HG02571 (cell line): ENCODE data around the gene UBE2E3.

Source experiments
- ATAC-seq: cut with Tn5 transposase; IDR thresholded peaks from one replicate; pipeline ENCODE4 v1.9.1; 2021; ENCODE audit warnings: mild to moderate bottlenecking, moderate library complexity; ENCODE audit not compliant: unreplicated experiment

The UBE2E3 gene

GRCh38 chr2:180978903-180979748 is 1.3 kb upstream of the UBE2E3 start:
- no peak for ATAC-seq

- no peak for ATAC-seq
Observed at GRCh38 chr2:180979749-180980105, 678 bp upstream of the UBE2E3 start.

- peak; percentile 13 for ATAC-seq
Observed at GRCh38 chr2:180980943-180981911, 822 bp downstream of the UBE2E3 start.

GRCh38 chr2:180983468-180984242 is 3.2 kb downstream of the UBE2E3 start:
- no peak for ATAC-seq

GRCh38 chr2:180985771-180986395 is 5.5 kb downstream of the UBE2E3 start:
- no peak for ATAC-seq

- ATAC-seq, result no peak
Observed at GRCh38 chr2:180987146-180987545, 6.7 kb downstream of the UBE2E3 start.

- ATAC-seq, result no peak
Observed at GRCh38 chr2:180990337-180990736, 9.9 kb downstream of the UBE2E3 start.

GRCh38 chr2:180990794-180991193 is 10.4 kb downstream of the UBE2E3 start:
- ATAC-seq, result no peak

GRCh38 chr2:180991361-180991760 is 11.0 kb downstream of the UBE2E3 start:
- ATAC-seq, result no peak

- peak; percentile 89 for ATAC-seq
Observed at GRCh38 chr2:180991820-180992219, 11.4 kb downstream of the UBE2E3 start.

GRCh38 chr2:180992994-180993393 is 12.6 kb downstream of the UBE2E3 start:
- no peak for ATAC-seq

GRCh38 chr2:180999274-180999964 is 19.0 kb downstream of the UBE2E3 start:
- no peak for ATAC-seq

- ATAC-seq, result no peak
Observed at GRCh38 chr2:181004647-181005325, 24.4 kb downstream of the UBE2E3 start.

GRCh38 chr2:181005326-181005655 is 24.9 kb downstream of the UBE2E3 start:
- ATAC-seq, result no peak

- no peak for ATAC-seq
Observed at GRCh38 chr2:181005809-181006208, 25.4 kb downstream of the UBE2E3 start.

GRCh38 chr2:181007086-181007837 is 26.9 kb downstream of the UBE2E3 start:
- no peak for ATAC-seq

- ATAC-seq, result no peak
Observed at GRCh38 chr2:181008407-181008806, 28.0 kb downstream of the UBE2E3 start.

- ATAC-seq, result no peak
Observed at GRCh38 chr2:181021199-181021789, 40.9 kb downstream of the UBE2E3 start.
